ENCODE data around the gene PHOSPHO1. TPM values are rescaled to one million over a fixed set of nuclear protein-coding genes. Genes with fewer than 3 reads are reported as not detected.

The PHOSPHO1 gene
- 0.69 to 1.2 TPM (median 0.77 TPM) in 5 replicates for total RNA-seq (2022; extraction: Qiagen RNA extraction; ENCODE audit: low read depth)

DNA sequence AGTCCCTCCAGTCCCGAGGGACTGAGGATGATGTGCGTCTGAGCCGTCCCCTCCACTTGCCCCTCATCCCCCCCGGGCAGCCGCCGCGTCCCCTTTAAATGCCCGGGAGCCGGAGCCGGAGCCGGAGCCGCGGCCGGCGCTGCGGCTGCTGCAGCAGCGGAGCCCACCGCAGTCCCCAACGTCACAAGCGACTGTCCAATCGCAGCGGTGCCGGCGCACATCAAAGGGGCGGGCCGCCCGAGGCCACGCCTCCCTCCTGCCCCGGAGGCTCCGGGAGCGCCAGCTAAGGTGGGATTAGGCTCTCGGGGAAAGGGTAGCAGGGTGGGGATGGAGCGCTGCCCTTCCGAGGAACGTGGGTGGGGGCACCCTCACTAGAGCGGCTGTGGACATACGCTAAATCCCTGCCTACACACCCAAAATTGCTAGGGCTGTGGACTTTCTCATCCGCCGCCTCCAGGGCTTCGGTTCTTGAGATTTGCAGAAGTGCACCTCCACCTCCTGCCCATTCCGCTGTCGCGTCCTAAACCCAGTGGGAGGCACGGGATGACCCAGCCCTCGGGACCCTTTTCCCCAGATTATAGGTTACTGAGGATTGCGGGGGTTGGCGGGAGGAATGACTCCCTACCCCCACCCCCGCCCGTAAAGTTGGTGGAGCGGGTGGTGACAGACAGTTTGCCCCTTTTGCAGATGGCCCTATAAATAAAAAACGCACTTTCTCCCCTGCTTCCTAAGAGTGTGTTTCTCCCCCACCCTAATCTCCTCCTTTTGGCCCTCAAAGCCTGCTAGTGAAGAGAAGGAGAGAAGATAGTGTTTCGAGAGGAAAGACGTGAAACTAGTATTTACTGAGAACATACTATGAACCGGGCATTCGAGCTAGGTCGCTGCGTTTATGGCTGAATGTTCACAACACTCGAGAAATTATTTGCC lies at the start of gene PHOSPHO1:
PHOSPHO1 (minus strand) TSS at position 152 of the 927 bp plus-strand sequence. CDS start 4,096 bp downstream, outside the sequence.

DNA sequence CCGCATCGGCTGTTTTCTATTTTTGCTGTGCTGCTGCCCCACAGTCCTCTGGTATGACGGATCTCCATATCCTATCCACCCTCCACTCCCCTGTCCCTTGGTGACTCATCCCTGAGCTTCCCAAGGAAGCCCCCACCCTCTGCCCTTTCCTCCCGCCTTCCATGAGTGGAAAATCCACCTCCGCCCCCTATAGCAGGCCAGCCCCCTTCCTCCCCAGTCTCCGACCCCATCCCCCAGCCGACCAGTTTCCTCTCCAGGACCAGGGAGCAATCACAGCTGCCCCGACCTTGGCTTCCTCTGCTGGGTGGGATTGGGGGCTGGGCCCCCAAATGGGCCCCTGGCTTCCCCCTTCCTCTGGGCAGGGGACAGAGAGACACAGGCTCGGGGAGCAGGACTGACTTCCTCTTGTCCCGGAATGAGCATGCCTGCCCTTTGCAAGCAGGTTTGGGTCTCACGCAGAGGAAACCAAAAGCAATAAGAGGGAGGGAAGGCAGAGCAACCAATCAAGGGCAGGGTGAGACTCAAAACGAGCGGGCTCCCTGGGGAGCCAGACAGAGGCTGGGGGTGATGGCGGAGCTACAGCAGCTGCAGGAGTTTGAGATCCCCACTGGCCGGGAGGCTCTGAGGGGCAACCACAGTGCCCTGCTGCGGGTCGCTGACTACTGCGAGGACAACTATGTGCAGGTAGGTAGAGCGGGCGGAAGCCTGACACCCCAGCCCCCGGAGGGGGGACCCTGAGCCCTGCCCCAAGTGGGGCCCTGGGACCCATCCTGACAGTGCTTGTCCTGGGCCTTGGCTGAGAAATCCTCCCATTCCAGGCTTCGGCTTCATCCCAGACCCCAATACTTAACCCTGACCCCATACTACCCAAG lies 20.2 kb downstream of the PHOSPHO1 start, which contains the start of the genes ABI3 and GNGT2:
ABI3 (plus strand) TSS at position 550 of the 872 bp plus-strand sequence; CDS start at position 568, 18 bp downstream.
GNGT2 (minus strand) TSS at position 417 of the 872 bp plus-strand sequence. CDS start 3,152 bp downstream, outside the sequence.

Other genes with a start within 250 kb of the PHOSPHO1 start
- gene IGF2BP1, start 233.4 kb downstream of the PHOSPHO1 start, total RNA-seq (2022; extraction: Qiagen RNA extraction; ENCODE audit: low read depth): 52.3 to 95.3 TPM (median 84.2 TPM) in 5 replicates
- gene B4GALNT2, start 98.0 kb downstream of the PHOSPHO1 start, total RNA-seq (2022; extraction: Qiagen RNA extraction; ENCODE audit: low read depth): 0.36 to 0.59 TPM (median 0.43 TPM) in 5 replicates
- gene GNGT2, start 20.2 kb downstream of the PHOSPHO1 start, total RNA-seq (2022; extraction: Qiagen RNA extraction; ENCODE audit: low read depth): 0.42 to 0.62 TPM (median 0.47 TPM) in 4 of 5 replicates, not detected in the other
- not detected in 5 replicates for gene ABI3, start 20.1 kb downstream of the PHOSPHO1 start, total RNA-seq (2022; extraction: Qiagen RNA extraction; ENCODE audit: low read depth)
- gene ZNF652, start 131.5 kb upstream of the PHOSPHO1 start, total RNA-seq (2022; extraction: Qiagen RNA extraction; ENCODE audit: low read depth): 7.1 to 10.1 TPM (median 8.1 TPM) in 5 replicates
- gene PHB1, start 184.1 kb upstream of the PHOSPHO1 start, total RNA-seq (2022; extraction: Qiagen RNA extraction; ENCODE audit: low read depth): 308 to 502 TPM (median 419 TPM) in 5 replicates